GM12872 (cell line): ENCODE data around the gene CTSH.

ENCODE experiments used
- CTCF ChIP-seq: IDR thresholded peaks from 3 replicates; pipeline ENCODE4 v1.5.1; 2011; ENCODE audit warnings: low read depth, mild to moderate bottlenecking, low read length, moderate library complexity; ENCODE audit not compliant: insufficient read depth

CTSH gene

GRCh38 chr15:78956937-78957336, 12.1 kb upstream of the CTSH start:
- no peak for TF ChIP-seq CTCF

DNA sequence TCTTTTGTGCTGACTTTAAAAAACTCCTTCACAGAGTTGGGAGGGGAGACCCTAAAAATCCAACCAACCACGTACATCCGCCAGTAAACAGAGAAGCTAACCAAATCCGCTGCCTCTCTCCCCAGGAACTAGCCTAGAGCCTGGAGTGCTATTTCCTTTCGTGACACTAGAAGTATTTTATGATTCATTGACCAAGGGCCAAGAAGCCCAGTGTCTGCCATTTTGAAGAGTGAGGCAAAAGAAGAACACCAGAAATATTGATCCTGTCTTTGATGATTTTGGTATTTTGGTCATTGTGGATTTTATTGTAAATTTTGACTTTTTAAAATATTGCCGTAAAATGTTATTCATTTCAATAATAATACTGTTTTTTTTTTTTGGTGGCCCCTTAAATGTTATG, 10.5 kb upstream of the CTSH start:
- no peak for TF ChIP-seq CTCF

DNA sequence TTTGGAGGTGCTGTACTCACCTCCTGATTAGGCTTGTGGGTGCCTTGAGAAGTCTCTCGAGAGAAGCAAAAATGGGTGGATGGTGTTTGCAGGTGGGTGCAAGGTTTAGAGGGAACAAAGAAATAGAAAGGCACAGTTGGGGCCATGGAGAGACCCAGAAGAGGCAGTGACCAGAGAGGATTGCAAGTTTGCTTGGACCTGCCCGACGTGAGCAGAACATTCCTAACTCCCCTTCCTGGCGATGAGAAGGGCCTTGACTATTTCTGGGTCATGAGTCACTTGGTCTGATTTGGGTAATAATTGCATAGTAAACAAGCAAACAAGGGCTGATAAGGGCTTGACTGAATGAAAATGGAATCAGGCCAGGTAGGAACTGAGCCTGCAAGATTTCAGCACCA, 7.0 kb upstream of the CTSH start:
- TF ChIP-seq CTCF, result no peak

DNA sequence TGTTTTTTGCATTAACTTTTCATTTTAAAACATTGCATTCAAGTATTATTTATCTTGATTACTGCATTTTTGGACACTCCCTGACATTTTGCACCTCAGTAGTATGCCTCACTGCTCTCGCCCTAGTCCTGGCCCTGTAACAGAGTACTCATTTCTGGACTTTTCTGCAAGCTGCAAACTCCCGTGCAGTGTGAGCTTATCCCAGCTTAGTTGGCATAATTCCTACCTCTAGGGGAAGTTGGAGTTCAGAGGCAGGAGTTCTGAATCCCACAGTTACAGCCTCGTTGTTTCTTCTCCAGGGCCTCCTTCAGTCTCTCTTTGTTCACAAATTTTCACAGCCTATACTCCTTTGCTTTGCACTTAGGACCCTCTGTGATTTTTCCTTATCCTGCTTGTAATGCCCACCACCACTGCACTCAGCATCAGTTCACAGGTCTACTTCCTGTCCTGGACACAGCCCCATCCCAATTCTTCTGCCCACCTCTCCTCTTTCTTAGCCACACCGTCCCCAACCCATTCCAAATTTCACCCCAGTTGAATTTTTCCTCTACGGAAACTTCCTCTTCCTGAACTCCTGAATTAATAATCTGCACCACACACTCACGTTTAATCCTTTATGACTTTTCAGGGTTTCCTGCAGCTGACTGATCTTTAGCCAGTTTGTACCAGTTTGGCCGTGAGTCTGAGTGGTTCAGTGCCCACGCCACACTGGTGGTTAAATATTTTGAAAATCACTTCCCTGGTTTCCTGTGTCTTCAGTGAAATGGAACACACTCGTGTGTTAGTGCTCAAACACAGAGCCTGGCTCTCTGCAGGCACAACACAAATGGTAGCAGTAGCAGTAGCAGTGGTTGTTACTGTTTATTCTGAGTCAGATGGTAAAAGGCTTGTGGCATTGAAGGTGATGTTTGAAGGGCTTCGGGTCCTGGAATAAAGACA, 6.3 kb upstream of the CTSH start:
- 0 out of 3 replicates have a peak, but pooled peaks have one; percentile 5 for TF ChIP-seq CTCF

DNA sequence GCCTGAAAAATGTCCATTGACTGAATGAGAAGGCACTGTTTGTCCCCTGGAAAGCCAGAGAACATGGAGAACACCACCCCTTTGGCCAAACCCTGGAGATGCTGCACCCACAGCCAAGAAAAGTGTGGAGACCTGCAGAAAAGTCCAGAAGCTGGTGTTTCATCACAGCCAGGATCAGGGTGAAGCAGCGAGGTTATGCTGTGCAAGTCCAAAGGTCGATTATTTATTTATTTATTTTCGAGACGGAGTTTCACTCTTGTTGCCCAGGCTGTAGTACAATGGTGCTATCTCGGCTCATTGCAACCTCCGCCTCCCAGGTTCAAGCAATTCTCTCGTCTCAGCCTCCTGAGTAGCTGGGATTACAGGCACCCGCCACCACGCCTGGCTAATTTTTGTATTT, 5.5 kb upstream of the CTSH start:
- TF ChIP-seq CTCF, result no peak

DNA sequence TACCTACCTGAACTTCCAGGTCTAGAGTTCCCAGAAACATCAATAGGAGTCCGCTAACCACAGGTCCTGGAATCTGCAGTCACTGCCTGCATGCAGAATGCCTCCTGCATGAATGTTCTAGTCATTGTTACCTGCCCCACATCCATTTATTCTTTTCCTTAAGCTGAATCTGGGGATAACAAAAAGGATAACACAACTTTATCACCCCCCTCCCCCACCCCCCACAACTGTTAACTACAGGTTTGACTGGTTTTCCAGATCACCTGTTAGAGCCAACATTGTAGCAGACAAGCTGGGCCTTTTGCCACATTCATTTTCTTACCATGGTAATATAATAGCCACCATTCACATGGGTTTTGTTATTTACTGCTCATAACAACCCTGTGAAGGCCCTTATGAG, 4.6 kb upstream of the CTSH start:
- TF ChIP-seq CTCF, result no peak

DNA sequence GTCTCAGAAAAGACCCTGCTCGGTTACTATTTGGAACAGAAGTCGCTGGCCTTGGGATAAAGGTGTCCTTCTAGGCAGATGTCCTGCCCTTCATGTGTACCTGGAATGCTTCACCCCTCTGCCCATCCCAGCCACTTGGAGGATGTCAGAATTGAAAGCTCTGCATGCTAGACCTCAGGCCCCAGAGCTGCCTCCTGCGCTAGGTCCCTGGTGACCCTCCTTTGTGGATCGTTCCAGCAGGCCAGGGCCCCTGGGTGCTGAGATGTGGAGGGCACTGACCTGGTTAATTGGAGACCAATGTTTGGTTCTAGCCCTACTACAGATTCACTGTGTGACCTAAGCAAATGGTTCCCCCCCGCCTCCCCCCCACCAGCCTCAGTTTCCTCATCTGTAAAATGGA, 2.7 kb upstream of the CTSH start:
- no peak for TF ChIP-seq CTCF
